Islet of Langerhans (tissue), 1 donor: Measurements from ENCODE around the gene PDK4.
"Not testable (repeated sequence)": the region's sequence is repeated elsewhere in the genome, so short reads cannot be mapped to it uniquely, and the experiment has no call there.

Source experiments
- FAIRE-seq: peaks from one replicate; lab custom pipeline; 2011; peaks lifted over from hg19 to GRCh38; lab: Jason Lieb, UNC

PDK4 gene

DNA sequence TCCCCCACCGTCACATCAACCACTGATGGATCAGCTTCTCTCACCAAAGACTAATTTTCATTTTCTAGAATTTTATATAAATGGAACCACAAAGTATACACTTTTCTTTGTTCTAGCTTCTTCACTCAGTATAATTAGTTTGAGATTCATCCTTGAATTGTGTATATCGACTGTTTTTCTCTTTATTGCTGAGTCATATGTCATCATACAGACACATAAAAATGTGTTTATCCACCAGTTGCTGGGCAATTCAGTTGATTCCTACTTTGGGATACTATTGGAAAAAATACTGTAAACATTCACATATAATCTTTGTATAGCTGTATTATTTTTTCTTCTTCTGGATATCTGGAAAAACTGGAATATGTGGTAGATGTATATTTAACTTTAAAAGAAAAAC, 26.6 kb downstream of the PDK4 start:
- no peak for FAIRE-seq

DNA sequence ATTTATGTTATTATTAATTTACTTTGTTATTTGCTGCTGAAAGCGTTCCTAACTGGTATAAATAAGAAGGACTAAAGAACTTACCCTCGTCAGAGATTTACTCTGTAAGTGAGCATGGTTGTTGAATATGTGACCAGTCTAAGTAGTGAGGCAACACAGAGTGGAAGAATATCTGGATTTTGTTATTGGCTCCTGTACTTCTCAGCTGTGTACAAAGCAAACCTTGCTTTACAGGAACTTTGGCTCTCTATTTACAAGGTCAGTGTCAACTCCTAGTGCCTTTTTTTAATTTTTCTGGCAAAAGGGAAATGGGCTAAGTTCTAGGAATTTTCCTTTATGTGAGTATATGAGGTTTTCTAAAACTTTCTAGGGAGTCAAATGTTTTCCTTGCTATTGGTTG, 35.6 kb downstream of the PDK4 start:
- FAIRE-seq: no peak

DNA sequence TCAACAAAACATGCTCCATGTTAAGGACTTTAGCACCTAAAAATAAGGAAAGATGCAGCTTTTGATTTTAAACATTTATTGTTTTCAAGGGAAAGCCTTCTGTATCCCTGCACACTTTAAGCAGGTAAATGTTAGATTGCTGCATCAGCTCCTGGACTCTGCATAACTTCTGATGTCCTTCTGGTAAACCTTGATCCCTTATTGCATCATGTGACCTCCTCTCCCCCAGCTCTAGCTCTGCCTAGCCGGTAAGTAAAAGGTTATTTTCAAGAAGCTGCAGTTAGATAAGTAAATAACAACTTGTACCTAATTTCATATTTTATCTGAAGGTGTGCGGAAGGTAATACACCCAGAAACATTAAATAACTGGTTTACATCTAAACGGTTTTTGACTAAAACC, 37.5 kb downstream of the PDK4 start:
- no peak for FAIRE-seq

DNA sequence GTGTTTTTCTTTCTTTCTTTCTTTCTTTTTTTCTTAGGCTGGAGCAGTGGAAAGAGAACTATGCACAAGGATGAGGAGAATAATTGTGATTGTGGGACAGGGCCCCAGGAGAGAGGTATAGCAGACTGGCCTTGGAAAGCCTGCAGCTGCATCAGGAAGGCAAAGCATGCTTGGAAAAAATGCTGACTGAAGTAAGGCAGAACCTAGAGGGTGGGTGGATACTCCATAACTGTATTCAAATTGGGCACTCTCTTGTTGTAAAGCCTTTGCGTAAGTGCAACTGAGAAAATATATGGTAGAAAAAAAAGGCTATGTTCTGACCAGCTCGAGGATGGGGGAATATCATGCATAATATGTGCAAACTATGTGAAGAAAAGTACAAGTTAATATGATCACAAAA, 39.5 kb downstream of the PDK4 start:
- FAIRE-seq: no peak

DNA sequence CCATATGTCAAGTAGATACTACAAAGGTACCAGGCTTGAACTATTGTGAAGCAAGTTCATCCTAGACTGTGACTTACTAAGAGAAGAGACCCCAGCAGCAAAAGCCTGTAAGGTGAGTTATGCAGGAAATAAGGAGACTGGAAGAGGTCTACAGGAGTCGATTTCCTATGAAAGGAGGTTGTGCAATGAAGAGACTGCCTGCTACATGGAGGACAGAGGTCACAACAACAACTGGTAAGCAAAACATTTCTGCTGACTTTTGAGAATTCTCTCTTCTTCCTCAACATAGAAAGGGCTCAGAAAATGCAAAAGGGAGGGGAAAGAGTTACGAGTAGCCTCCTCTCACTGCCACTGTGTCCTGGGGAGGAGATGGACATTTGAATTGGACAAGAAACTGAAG, 42.4 kb downstream of the PDK4 start:
- FAIRE-seq: no peak

DNA sequence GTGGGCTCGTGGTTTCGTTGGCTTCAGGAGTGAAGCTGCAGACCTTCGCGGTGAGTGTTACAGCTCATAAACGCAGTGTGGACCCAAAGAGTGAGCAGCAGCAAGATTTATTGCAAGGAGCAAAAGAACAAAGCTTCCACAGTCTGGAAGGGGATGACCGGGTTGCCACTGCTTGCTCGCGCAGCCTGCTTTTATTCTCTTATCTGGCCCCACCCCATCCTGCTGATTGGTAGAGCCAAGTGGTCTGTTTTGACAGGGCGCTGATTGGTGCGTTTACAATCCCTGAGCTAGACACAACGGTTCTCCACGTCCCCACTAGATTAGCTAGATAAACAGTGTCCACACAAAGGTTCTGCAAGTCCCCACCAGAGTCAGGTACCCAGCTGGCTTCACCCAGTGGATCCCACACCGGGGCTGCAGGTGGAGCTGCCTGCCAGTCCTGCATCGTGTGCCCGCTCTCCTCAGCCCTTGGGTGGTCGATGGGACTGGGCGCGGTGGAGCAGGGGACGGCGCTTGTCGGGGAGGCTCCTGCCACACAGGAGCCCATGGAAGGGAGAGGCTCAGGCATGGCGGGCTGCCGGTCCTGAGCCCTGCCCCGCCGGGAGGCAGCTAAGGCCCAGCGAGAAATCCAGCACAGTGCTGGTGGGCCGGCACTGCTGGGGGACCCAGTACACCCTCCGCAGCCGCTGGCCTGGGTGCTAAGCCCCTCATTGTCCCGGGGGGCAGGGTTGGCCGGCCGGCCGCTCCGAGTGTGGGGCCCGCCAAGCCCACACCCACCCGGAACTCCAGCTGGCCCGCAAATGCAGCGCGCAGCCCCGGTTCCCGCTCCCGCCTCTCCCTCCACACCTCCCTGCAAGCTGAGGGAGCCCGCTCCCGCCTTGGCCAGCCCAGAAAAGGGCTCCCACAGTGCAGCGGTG, 44.0 kb downstream of the PDK4 start:
- not testable (repeated sequence) for FAIRE-seq

DNA sequence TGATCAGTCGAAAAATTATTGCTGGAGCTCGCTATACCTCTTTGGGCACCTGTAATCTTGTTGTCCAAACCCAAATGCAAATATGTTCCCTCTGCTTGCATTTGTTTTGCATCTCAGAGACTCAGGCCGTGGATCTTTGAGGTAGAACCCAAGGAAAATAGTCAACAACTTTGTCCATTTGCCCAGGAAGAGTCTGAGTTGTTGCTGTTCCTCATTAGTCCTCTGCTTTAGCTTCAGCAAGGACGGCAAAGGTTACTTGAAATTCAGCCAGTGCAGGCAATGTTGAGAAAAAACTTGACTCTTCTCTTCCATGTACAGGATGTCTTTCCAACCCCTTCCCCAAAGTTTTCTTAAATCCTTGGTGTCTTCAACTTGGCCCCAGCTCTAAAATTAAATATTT, 45.8 kb downstream of the PDK4 start:
- no peak for FAIRE-seq

DNA sequence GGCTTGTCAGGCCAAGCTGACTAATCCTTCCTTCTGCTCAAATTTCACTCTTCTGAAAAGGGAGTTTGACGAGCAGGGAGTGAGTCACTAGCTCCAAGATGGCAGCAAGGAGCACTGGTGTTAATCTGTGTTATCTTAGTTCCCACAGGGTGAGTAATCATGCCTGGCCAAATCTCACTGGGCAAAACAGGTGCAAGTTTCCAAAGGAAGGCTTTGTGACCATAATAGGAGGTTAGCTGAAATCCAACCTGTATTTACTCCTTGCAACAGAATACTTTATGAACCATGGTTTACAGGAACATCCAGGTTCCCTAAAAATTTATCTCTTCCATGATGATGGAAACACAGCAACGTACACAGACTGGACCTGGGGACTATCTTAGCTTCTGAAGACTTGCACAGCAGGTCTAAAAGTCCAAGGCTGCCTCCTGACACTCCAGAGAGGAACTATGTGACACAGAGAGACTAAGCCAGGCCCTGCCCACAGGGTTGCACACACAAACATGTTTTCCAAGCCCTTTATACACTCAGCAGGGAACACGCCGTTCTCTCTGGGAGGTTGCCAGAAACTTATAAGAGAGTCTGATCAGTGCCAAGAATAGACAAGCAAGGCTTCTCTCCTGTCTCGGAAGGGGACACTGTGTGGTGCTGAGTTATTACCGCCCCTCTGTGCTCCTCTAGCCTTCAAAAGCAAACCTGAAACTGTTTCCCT, 46.3 kb downstream of the PDK4 start:
- peak; percentile 9 for FAIRE-seq

DNA sequence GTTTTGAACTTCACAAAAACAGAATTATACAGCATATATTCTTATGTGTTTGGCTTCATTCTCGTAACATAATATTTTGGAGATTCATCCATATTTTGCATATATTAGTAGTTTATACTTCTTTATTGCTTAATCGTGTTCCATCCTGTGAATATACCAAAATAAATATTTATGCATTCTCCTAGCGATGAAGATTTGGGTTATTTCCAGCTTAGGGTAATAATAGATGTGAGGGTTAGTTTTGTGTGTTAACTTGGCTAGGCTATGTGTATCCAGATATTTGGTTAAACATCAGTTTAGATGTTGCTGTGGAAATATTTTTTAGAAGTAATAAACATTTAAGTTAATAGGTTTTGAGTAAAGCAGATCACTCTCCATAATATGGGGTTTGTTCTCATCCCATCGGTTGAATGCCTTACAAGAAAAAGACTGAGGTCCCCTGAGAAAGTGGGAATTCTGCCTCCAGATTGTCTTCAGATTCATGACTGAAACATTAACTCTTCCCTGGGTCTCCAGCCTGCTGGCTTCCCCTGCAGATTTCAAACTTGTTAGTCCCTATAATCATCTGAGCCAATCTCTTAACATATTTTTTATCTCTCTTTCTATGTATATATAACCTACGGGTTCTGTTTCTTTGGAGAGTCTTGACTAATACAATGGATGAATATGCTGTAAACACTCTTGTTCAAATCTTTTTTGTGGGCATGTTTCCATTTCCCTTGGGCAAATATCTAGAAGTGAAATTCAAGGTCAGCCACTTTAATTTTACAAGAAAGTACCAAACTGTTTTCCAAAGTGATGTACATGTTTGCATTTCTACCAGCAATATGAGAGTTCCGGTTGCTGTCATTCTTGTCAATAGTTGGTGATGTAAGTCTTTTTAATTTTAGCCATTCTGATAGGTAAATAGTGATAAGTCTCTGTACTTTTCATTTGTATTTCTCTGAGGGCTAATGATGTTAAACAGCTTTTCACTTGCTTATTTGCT, 48.7 kb downstream of the PDK4 start:
- peak; percentile 93 for FAIRE-seq

DNA sequence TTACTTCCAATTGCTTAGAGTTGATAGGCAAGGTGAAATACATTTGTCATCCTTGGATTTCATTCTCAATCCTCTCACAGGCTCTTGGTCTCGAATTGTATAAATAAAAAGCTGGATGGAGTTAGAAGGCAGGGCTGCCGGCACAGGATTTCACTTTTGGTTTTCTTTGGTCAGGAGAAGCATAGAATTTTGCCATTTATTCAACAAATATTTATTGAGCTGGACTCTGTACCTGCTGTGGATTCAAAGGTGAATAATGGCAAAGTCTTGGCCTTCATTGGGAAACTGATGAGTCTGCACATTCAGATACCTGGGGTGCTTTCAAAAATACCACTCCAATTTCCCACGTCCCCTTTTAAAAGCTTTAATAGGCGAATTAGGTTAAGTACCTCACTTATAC, 49.7 kb downstream of the PDK4 start:
- no peak for FAIRE-seq

DNA sequence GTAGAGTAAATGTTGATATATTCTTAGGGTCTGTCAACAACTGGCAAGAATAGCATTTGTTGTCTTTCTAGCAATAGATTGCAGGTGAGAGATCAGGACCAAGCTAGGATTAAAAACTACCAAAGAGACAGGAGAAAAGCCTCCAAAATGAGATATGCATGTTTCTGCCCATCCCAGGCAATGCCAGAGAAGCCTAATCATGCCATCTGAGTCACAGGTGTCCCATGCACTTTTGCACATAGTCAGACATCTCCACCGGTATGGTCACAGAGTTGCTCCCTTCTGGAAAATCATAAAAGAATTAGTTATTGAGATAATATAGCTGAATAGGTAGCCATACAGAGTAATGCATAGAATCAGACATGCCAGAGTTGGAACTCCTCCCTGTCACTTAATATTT, 50.6 kb downstream of the PDK4 start:
- FAIRE-seq: no peak

DNA sequence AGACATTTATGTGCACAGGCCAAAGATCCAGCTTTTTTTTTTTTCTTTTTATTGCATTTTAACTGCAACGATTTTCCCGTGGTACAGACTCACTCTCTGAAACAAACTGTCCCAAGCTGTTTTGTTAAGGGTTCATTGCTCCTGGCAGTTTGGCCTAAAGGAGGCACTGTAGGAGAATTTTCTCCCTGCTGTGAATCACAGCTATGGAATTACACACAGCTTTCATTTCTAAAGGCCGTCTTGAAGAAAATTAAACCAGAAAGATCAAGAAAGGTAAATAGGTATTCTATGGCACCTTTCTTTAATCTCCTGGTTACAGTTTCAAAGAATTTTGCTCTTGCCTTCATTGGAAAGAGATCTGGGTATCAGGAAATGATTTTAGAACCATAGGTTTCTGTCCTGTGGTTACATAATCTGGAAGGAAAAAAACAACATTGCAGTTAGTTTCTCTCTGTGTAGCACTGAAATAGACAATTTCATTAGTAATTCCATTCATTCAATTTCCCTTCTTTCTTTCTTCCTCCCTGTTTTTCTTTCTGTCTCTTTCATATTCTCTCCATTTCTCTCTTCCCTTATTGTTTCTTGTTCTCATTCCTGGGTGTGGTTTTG, 51.2 kb downstream of the PDK4 start:
- FAIRE-seq: peak; percentile 98

DNA sequence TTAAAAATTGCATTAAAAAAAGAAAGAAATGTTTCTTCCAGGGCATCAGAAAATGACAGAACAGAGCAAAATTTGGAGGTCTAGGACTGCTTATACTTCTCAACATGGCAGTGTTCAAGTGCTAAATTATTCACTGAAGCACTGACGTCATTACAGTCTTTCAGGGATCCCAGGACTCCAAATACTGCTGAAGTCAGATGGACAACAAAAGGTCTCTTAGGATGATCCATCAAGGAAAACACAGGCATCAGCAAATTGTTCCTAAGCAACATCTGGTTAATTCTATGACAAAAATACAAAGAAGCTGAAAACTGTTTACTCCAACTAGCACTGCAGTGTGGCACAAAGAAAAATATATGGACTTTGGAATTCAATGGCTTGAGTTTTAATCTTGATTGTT, 52.1 kb downstream of the PDK4 start:
- FAIRE-seq: no peak

DNA sequence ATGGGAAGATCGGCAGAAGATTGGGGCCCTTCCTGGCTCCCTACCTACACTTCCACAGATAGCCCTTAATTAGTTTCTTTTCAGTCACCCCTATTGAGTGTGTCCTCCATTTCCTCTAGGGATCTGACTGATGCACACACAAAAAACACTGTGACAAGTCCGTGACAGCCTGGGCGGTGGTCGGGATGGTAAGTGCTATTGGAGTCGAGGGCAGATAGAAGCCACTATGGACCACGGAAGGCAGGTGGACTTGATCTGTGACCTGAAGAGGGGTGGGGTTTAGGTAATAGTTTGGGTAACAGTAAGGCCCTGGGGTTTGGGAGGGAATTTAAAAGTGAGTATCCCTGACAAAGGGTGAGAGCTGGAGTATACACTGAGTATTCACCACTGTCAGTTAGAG, 53.0 kb downstream of the PDK4 start:
- no peak for FAIRE-seq

DNA sequence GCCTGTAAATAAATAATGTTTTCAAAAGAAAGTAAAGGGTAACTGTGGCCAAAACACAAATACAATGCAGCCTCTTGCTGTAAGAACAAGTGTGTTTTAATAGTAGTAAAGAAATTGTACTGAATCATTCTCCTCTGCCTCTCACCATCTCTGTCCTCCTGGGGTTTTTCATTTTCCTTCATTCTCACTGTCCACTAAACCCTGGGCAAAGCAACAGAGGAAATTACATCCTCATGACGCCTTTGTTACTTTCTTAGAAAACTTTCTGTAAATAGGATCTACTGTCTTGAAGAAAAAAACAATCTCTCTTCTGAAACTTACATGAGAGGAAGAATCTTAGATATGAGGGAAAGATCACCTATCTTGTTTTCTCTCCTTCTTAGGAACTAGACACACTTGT, 56.0 kb downstream of the PDK4 start:
- FAIRE-seq: no peak

DNA sequence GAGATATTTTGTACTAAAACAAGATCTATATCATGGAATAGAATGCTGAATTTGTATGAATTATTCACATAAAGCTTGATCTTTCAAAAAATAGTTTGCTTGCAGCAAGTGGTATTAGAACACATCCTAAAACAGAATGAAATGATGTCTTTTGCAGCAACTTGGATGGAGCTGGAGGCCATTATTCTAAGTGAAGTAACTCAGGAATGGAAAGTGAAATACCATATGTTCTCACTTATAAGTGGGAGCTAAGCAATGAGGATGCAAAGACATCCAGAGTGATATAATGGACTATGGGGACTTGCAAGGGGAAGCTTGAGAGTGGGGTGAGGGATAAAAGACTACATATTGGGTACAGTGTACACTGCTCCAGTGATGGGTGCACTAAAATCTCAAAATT, 56.9 kb downstream of the PDK4 start:
- FAIRE-seq: no peak

DNA sequence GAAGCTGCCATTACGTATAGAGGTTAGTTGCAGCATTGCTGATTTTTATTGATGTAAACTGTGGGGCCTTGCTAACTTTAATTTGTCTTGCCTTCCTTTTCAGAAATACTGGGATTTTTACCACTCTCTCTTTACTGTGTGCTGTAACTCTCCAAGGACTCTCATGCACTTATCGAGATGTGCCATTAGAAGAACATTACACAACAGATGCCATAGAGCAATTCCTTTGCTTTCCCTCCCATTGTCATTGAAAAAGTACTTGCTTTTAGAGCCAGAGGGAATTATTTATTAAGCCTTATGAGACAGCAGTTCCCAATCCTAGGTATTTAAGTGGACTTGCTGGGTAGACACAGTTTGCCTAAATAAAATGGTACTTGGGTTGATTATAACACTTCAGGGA, 58.8 kb downstream of the PDK4 start:
- no peak for FAIRE-seq

DNA sequence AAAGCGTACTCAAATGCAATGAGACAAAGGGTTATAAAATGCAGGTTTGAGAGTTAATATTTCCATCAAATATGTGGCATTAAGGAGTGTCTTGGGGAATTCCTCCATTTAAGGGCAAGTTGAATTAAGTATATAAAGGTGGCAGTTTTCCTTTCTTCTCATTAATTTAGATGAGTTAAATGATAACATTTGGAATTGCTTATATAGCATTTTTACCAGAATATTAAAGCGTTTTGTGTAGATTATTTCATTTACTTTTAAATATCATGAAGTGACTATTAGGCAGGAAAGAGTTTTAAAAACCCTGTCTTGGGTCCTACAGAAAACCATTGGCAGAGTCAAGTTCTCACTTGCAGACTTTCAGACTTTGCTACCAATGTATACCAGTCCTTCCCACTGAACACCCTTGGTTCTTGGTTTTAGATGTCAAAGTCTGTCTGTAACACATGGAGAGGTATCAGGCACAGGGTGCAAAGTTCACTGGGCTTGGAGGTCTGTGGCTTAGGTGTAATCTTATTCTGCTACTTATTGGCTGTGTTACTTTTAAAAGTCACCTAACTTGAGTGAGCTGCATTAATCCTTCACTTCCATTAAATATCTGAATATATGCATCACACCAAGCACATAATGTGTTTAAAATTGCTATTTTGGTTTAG, 59.5 kb downstream of the PDK4 start:
- peak; percentile 43 for FAIRE-seq

DNA sequence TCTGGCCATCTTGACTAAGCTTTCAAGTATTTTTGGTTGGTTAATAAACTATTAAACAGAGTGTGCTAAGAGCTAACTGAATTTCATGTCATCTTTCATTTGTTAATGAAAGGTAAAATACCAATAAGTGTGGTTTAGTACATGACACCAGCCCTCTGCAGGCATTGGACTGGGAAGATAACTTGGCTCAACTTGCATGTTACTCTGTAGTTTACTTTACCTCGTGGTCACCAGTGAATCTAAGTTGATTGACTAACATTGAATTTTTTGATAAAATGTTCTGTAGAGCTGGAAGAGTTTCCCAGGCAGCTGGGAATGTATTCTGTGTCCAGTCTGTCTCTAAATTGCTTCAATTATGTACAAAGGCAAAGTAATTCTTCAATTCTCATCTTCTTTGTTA, 60.7 kb downstream of the PDK4 start:
- no peak for FAIRE-seq

DNA sequence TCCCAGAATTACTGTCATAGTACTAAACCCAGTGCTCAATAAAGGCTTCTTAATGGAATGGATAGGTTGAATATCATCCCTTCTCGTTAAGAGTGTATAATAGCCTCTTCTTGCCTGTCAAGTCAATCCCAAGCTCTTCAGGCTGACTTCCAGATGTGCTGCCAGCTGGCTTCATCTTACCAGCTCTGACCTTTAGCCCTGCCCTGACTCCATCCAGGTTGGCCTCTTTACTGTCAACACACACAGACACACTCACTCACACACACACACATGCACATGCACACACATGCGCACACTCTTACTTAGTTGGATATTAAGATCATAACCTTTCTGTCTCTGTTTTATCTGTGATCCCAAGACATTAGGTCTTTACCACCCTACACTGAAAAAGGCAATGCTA, 61.5 kb downstream of the PDK4 start:
- FAIRE-seq: no peak
